ELF-1 (cell line): ENCODE results near the gene MRPL34.

Experiments
- DNase-seq: peaks from one replicate; pipeline ENCODE4 v3.0.0-alpha.2; 2016; ENCODE audit warnings: low read depth, low spot score

MRPL34 gene

GRCh38 chr19:17327654-17328516 is 22.2 kb downstream of the MRPL34 start:
- DNase-seq, result peak; percentile 96

- no peak for DNase-seq
Observed at GRCh38 chr19:17328517-17329365, 23.1 kb downstream of the MRPL34 start.

- DNase-seq, result no peak
Observed at GRCh38 chr19:17329366-17330261, 23.9 kb downstream of the MRPL34 start.

DNA sequence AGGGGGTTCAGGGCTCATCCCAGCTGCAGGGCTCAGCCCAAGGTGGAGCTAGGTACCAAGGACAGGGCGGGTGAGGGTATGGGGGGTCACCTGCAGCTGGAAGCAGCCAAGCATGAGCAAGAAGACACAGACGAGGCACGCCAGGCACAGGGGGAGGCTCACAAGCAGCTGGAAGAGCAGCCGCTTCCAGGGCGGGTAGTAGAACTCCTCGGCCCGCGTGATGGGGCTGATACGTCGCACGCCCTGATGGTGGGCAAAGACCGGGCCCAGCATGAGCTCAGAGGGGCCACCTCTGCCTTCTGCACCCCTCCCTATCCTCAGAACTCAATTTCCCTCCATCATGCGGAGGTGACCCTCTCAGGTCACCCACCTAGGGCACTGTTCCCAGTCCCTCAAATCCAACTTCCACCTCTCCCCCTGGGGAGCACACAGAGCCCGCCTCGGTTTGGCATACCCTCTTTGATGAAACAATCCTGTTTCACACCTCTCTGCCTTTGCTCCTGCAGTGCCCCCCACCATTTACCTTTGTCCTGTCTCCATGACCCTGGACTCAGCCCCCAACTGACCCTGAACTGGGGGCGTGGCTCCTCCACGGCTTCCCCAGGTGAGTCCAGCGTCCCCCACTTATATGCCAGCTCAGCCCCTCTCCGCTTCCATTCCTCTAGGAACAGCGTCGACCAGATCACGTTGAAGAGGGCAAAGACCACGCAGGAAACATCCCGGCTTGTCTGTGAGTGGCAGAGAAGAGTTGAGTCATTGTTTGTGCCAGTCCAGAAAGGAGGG is 24.8 kb downstream of the MRPL34 start:
- no peak for DNase-seq

DNA sequence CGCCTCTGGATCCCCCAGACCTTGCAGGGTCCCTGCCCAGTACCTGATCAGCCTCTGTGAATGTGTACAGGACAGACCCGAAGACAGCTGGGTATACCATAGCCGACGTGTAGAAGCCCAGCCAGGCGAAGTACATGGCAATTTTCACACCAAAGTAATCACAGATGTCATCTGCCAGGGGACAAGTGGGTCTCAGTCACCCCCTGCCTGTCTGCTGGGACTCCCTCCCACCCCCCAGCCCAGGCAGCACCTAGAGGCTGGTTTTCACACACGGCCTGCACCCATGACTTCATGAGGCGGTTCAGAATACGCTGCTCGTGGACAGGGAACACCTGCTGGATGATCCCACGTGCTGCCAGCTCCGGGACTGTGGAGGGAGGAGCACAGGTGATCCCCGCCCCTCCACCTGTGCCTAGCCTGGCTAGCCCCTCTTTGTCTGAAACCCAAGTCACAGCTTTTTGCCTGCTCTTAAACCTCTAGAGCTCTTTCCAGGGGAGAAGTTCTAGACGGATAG is 25.4 kb downstream of the MRPL34 start:
- DNase-seq, result no peak

- no peak for DNase-seq
Observed at GRCh38 chr19:17332360-17332676, 26.6 kb downstream of the MRPL34 start.

DNA sequence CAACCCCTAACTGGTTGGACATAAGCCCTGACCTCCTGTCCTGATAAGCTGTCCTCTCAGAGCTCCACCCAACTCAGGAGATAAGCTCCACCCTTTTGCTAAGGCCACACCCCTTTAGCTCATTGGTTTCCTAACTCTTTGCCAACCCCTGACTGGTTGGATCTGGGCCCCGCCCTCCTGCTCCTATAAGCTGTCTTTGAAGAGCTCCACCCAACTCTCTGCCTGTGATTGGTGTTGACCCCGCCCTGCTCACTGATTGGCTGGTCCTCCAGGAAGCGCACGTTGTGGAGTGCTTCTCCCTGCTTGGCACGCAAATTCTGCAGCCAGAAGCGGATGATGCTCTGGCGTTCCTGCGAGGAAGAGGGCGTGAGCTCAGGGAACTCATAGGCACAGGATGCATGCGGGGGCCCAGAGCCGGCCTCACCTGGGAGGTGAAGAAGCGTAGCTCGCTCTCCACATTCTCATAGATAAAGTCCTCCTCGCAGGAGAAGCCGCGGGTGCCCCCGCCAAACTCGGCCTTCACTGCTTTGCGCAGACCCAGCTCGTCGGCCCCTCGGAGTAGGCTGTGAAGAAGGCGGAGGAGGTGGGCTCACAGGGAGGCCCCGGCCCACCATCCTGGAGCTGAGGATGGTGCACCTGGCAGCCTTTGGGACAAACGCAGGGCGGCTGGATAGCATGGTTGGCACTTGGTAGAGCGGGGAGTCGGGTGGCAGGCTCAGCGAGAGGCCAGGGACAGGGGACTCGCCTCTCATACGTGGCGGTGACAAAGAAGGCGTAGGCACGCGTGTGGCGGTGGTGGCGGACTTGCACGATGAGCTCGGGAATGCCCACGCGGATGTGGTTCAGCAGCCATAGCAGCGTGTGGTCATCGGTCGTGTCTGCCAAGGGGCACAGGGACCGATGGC is 27.3 kb downstream of the MRPL34 start:
- peak; percentile 97 for DNase-seq

- peak; percentile 52 for DNase-seq
Observed at GRCh38 chr19:17333611-17334413, 28.1 kb downstream of the MRPL34 start.

- peak; percentile 97 for DNase-seq
Observed at GRCh38 chr19:17334414-17335409, 29.0 kb downstream of the MRPL34 start, which contains the start of gene ANO8. TSS of gene ANO8 (minus strand) at chr19:17334855. CDS start at chr19:17334670, 185 bp downstream.

DNA sequence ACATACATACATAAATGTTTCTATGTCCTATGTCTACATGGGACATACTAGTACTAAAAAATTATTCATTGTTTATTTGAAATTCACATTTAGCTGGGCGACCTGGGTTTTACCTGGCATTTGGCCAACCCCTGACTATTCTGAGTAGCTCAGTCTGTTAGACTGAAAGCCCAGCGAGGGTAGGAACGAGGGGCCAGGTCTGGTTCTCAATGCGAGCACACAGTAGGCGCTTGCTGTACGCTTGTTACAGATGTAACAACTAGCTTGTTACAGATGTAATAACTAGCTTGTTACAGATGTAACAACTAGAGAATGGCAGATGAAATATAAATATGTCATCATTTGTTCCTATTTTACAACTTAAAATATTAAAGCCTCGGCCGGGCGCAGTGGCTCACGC is 29.9 kb downstream of the MRPL34 start:
- DNase-seq, result no peak

DNA sequence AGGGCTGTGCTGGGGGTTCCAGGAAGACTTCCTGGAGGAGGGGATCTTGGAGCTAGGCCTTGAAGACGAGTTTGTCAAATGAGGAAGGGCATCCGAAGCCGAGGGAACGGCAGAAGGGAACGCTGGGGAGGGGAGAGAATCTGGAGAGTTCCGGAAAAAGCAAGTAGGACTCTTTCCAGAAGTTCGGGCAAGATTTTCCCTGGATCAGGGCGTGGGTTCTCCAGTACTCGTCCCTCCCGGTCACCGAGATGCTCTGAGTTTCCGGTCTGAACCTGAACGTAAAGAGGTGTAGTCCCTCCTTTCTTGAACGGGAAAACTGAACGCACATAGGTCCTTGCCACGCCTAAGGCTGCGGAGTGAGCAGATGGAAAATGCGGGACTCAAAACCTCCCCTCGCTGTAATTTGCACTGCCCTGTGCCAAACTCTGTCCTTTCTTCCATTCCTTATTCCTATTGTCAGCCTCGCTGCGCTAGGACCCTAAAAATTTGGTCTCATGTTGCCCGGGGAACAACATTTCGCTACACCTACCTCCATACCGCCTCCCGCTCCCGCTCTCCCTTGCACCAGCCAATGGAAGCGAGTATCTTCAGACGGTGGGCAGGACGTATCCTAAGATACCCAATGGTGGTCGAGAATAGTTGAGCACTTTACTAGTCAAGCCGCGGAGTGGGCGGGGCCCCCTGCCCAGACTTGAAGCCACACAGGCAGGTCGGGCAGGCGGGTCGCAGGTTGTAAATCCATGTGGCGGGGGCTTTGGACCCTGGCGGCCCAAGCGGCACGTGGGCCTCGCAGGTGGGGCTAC is 31.4 kb downstream of the MRPL34 start, which contains the start of gene GTPBP3:
TSS of gene GTPBP3 (plus strand) at position 682 of the 803 bp plus-strand sequence. CDS start at position 741, 59 bp downstream.
- DNase-seq, result peak; percentile 99

DNA sequence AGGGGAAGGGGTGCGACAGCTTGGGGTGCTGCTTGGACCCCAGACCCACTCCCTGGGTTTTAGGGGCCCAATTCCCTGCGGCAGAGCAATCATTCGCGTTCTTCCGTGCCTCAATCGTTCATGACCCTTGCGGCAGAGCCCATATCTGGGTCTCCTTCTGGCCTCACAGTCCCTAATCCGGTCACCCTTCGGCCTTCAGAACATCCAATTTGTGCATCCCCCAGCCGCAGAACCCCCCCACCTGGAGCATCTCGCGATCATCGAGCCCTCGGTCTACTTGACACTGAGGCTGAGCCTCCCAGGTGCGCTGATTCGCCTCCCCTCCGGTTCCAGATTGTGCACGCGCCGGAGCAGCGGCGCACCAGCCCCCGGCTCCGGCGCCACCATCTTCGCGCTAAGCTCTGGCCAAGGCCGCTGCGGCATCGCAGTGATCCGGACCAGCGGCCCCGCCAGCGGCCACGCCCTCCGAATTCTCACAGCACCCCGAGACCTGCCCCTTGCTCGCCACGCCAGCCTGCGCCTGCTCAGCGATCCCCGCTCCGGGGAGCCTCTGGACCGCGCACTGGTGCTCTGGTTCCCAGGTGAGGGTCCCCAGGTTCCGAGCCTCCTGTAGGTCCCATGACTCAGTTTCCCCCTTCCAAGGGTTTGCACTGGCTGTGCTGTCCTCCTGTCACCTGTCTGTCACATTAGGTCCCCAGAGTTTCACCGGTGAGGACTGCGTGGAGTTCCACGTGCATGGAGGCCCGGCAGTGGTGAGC is 32.2 kb downstream of the MRPL34 start:
- no peak for DNase-seq

- no peak for DNase-seq
Observed at GRCh38 chr19:17338433-17339078, 32.9 kb downstream of the MRPL34 start.

DNA sequence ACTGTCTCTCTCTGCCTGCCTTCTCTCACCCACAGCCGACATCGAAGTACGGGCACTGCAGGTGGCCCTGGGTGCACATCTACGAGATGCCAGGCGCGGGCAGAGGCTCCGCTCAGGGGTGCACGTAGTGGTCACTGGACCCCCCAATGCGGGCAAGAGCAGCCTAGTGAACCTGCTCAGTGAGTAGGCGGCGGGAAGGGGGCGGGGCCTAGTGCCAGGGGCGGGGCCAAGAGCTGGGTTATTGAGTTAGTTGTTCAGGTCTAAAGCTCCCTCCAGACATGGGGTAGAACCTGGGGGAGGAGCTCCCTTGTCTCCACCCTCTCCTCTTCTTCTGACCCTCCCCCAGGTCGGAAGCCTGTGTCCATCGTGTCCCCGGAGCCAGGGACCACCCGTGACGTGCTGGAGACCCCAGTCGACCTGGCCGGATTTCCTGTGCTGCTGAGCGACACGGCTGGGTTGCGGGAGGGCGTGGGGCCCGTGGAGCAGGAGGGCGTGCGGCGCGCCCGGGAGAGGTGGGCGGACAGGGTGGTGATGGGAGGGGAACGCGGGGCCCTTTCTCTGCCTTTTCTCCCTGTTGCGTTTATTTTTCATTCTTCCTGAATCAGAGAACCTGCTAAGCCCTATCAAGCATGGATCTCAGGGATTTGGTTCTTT is 33.5 kb downstream of the MRPL34 start:
- peak; percentile 69 for DNase-seq
